Right lobe of liver (tissue), 4 donors: ENCODE results near the gene SPSB2.

Source experiments
- CTCF ChIP-seq, 4 donors: fragments of 200-600 bp in 3 of 4; fragments of 450-650 bp in 1 of 4; IDR thresholded peaks; one replicate each; pipeline versions ENCODE4 v1.5.1 to v1.8.0; 2016 to 2022; ENCODE audit warnings: antibody characterized with exemption in 4 of 4, mild to moderate bottlenecking in 2 of 4
- POLR2A ChIP-seq: fragments of 450-650 bp; IDR thresholded peaks from one replicate; pipeline ENCODE4 v1.6.1; 2017; ENCODE audit warnings: antibody characterized with exemption, mild to moderate bottlenecking
- donor health status: DM: no; HTN: no; CAD: no.
- donor health status: DM: no; HTN: no; CAD: no.
- donor health status: DM: no; HTN: yes; CAD: no.

- TF ChIP-seq CTCF (IDR thresholded peaks at IDR 0.05) (no peak), POLR2A (no peak)
Observed at GRCh38 chr12:6921996-6922946, 49.2 kb upstream of the SPSB2 start.
